HG03280 (cell line): ENCODE measurements around the gene KRT83.

Source experiments
- ATAC-seq: cut with Tn5 transposase; IDR thresholded peaks from one replicate; pipeline ENCODE4 v1.9.1; 2021; ENCODE audit warnings: mild to moderate bottlenecking, moderate library complexity; ENCODE audit not compliant: unreplicated experiment

Gene KRT83

GRCh38 chr12:52320784-52321400, at the start of gene KRT83:
TSS of gene KRT83 (minus strand) at chr12:52321398. CDS start at chr12:52321335, 63 bp downstream.
- ATAC-seq = no peak

- no peak for ATAC-seq
These were observed 48.6 kb upstream of the KRT83 start for GRCh38 chr12:52369809-52370208.

- ATAC-seq = no peak
These were observed 48.0 kb upstream of the KRT83 start for GRCh38 chr12:52369211-52369610.

GRCh38 chr12:52368508-52368907, 47.3 kb upstream of the KRT83 start:
- ATAC-seq = no peak

- ATAC-seq = no peak
These were observed 46.7 kb upstream of the KRT83 start for GRCh38 chr12:52367876-52368275.

GRCh38 chr12:52366738-52367485, 45.7 kb upstream of the KRT83 start, which contains the start of gene KRT85:
TSS of gene KRT85 (minus strand) at chr12:52367481. CDS start at chr12:52367405, 76 bp downstream.
- no peak for ATAC-seq

- no peak for ATAC-seq
These were observed 43.8 kb upstream of the KRT83 start for GRCh38 chr12:52364901-52365489.

GRCh38 chr12:52364061-52364460, 42.9 kb upstream of the KRT83 start:
- ATAC-seq = no peak

- ATAC-seq = no peak
These were observed 42.0 kb upstream of the KRT83 start for GRCh38 chr12:52363111-52363679.

- ATAC-seq = no peak
These were observed 41.0 kb upstream of the KRT83 start for GRCh38 chr12:52362118-52362726.

- ATAC-seq = no peak
These were observed 40.4 kb upstream of the KRT83 start for GRCh38 chr12:52361553-52361952.

- no peak for ATAC-seq
These were observed 39.6 kb upstream of the KRT83 start for GRCh38 chr12:52360663-52361271.

GRCh38 chr12:52360106-52360662, 39.0 kb upstream of the KRT83 start:
- ATAC-seq = no peak

GRCh38 chr12:52359621-52360061, 38.4 kb upstream of the KRT83 start:
- no peak for ATAC-seq

GRCh38 chr12:52358575-52359350, 37.6 kb upstream of the KRT83 start:
- ATAC-seq = peak; percentile 89

GRCh38 chr12:52356762-52357580, 35.8 kb upstream of the KRT83 start:
- ATAC-seq = no peak

GRCh38 chr12:52356031-52356761, 35.0 kb upstream of the KRT83 start:
- ATAC-seq = no peak

GRCh38 chr12:52355176-52355575, 34.0 kb upstream of the KRT83 start:
- ATAC-seq = no peak
